ACC112 (cell line): ENCODE data around the gene ANKRD53.

Source experiments
- H2AFZ ChIP-seq: fragments of 200-600 bp; sonication (generic); one replicate; pipeline ENCODE4 v1.6.0; 2017; ENCODE audit warnings: antibody characterized with exemption, low read length; ENCODE audit not compliant: unreplicated experiment
- H3K27ac ChIP-seq: fragments of 200-600 bp; sonication (generic); 2 replicates; pipeline ENCODE4 v1.5.1; 2014; ENCODE audit warnings: low read depth, mild to moderate bottlenecking, antibody characterized with exemption, low read length, moderate library complexity
- H3K27me3 ChIP-seq: fragments of 200-600 bp; sonication (generic); 2 replicates; pipeline ENCODE4 v1.6.1; 2014; ENCODE audit warnings: mild to moderate bottlenecking, antibody characterized with exemption, low read length, moderate library complexity, mixed read lengths; ENCODE audit not compliant: insufficient read depth
- H3K36me3 ChIP-seq: fragments of 200-600 bp; sonication (generic); 2 replicates; pipeline ENCODE4 v1.6.1; 2016; ENCODE audit warnings: mild to moderate bottlenecking, antibody characterized with exemption, low read length, moderate library complexity, mixed read lengths; ENCODE audit not compliant: insufficient read depth
- H3K4me1 ChIP-seq: fragments of 200-600 bp; sonication (generic); one replicate; pipeline ENCODE4 v1.6.1; 2016; ENCODE audit warnings: low read length, mixed read lengths; ENCODE audit not compliant: insufficient read depth, unreplicated experiment, control insufficient read depth
- H3K4me3 ChIP-seq: fragments of 200-600 bp; sonication (generic); 2 replicates; pipeline ENCODE4 v1.5.1; 2014; ENCODE audit warnings: mild to moderate bottlenecking, low read depth, low read length
- H3K79me2 ChIP-seq: fragments of 200-600 bp; sonication (generic); one replicate; pipeline ENCODE4 v1.6.0; 2016; ENCODE audit warnings: low read length; ENCODE audit not compliant: control insufficient read depth, unreplicated experiment, insufficient read depth

ANKRD53 gene

DNA sequence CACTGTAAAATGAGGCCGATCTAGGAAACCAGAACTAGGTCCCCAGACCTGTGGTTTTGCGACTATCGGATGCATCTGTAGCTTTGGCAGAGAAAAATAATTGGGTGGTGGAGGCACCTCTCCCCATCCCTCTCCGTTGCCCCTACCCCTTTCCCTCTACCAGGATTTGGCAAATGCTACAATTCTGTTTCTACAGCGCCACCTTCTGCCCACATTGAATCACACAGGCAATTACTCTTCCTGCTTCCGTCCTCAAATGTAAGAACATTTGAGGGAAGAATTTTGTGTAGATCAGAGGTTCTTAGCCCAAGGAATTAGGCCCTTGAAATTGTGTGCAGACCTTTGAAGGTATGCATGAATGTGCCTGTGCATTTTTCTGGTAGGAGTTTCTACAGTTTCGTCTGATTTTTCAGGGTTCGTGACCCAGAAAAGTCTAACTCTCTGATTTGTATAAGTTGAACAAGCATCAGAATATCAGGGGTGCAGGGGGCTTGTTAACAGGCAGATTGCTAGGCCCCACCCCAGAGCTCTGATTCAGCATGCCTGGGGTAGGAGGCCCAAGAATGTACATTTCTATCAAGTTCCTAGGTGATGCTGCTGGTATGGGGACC is 31.5 kb upstream of the ANKRD53 start:
- peaks cover 19% of the 10 kb centered on the region for H3K4me1 ChIP-seq
- no peaks in the 10 kb centered on the region for H3K79me2 ChIP-seq
- H3K27me3 ChIP-seq, result no peaks in the 10 kb centered on the region
- no peaks in the 10 kb centered on the region for H3K36me3 ChIP-seq
- H3K27ac ChIP-seq, result no peak overlapping the region
- peak overlapping the region; percentile 76 for H3K4me3 ChIP-seq
- H2AFZ ChIP-seq, result no peak overlapping the region

DNA sequence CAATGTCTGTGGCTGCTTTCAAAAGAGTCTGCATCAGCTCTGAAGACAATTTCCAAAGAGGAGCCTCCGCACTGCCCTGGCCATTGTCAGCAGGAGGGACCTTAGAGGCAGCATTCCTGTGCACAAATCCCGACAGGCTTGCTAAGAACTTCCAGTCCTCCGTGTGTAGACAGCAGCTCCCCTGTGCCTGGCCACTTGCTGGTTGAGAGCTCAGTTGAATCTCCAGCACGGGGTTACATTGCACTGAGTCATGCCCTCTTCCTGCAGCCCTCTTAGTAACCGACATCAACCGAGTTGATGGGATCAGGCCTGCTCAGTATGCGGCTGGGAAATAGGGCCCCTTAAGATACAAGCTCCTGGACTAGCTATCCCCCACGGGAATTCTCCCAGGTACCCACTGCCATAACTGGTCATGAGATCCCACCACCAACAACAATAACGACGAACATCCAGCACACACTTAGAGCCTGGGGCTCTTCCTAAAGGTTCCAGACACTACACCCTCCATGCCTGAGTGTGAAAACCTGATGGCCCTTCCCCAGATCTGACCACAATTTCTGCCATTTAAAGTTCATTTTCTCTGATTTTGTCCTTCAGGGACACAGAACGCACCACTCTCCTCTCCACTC is 30.8 kb upstream of the ANKRD53 start:
- Histone ChIP-seq H3K27me3 (no peaks in the 10 kb centered on the region), H3K79me2 (no peaks in the 10 kb centered on the region), H3K36me3 (no peaks in the 10 kb centered on the region), H2AFZ (peak overlapping the region; percentile 84), H3K4me3 (peak overlapping the region; percentile 76), H3K27ac (peak overlapping the region; percentile 20; the same call in 1 of the 2 replicates), H3K4me1 (peaks cover 19% of the 10 kb centered on the region)

DNA sequence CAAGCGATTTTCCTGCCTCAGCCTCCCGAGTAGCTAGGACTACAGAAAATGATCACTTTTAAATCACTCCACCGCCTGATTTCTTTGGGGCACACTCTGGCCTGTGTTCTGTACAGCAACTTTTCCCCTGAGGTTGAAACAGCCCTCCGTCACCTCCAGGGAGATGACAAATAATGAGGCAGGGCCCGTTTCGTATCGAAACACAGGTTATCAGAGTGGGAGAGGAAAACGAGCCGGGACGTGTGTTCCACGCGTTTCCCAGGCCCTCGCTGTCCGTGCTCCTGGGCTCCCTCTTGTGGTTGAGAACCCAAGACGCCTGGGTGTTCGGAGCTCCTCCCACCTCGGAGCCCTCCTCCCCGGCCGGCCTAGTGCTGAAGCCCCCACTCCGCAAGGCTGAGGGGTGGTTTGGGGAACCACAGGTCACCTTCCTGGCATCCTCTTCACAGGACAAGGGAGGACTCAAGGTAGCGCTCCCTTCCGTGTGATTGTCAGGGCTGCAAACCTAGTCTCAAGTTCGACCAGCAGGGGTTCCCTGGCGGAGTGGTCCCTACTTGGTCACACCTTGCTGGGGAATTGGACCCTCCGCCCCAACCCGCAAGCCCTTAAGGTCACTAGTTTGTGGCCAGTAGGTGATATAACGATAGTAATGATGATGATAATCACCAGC is 30.0 kb upstream of the ANKRD53 start:
- peaks cover 19% of the 10 kb centered on the region for H3K4me1 ChIP-seq
- H3K27ac ChIP-seq, result peak overlapping the region; percentile 20; the same call in 1 of the 2 replicates
- no peaks in the 10 kb centered on the region for H3K36me3 ChIP-seq
- H3K4me3 ChIP-seq, result peak overlapping the region; percentile 76
- H3K79me2 ChIP-seq, result no peaks in the 10 kb centered on the region
- H2AFZ ChIP-seq, result peak overlapping the region; percentile 84
- no peaks in the 10 kb centered on the region for H3K27me3 ChIP-seq

DNA sequence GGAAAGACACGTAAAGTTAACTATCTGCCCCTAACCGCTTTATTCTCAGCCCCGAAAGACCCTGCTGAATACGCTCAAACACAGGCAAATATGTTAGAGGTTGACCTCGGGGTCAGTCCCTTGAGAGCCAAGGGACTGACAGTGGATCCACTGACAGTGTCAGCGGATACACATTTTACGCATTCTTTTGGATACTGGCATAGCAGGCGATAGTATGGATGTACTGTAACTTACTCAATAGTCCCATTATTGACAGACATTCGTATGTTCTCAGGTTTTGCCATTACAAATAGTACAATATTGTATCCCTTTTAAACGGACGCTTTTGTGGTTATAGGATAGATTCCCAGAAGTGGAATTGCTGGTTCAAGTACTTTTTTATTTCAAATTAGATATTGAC is 29.3 kb upstream of the ANKRD53 start:
- Histone ChIP-seq H3K4me1 (peaks cover 19% of the 10 kb centered on the region), H2AFZ (no peak overlapping the region), H3K36me3 (no peaks in the 10 kb centered on the region), H3K79me2 (no peaks in the 10 kb centered on the region), H3K4me3 (no peak overlapping the region), H3K27me3 (peaks cover 1% of the 10 kb centered on the region; the same call in 1 of the 2 replicates), H3K27ac (no peak overlapping the region)

DNA sequence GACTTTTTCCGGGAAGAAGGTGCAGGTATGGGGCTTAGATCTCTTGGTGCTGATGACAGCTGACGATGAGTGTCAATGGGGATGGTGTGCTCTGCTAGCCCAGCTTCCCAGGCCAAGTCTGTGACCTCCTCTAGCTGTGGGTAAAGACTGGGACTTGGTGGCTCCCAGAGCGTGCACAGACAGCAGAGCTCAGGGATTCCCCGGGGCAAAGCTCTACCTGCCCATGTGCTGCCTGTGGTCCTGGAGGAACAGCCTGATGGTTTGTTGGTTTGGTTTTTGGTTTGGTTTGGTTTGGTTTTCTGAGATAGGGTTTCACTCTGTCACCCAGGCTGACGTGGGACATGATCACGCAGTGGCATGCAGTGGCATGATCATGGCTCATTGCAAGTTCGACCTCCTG is 23.5 kb upstream of the ANKRD53 start:
- Histone ChIP-seq H2AFZ (no peak overlapping the region), H3K4me3 (no peak overlapping the region), H3K36me3 (no peaks in the 10 kb centered on the region), H3K27ac (no peak overlapping the region), H3K27me3 (peaks cover 7% of the 10 kb centered on the region), H3K79me2 (no peaks in the 10 kb centered on the region), H3K4me1 (no peaks in the 10 kb centered on the region)

DNA sequence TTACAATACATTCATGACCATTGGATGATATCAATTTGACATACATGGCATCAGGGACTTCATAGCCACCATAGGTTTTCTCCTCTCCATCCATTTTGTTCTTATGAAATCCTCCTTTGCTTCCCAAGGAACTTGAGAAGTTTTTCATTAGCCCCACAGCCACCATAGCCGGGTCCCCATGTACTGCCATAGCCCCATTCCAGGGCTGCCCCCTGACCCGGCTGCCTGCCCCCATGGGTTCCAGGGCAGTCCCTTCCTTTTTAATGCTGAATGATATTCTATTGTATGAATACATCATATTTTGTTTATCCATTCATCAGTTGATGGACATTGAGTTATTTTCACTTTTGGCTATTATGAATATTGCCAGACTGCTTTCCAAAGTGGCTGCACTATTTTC is 22.3 kb upstream of the ANKRD53 start:
- Histone ChIP-seq H3K4me3 (no peak overlapping the region), H3K36me3 (no peaks in the 10 kb centered on the region), H3K27me3 (peaks cover 7% of the 10 kb centered on the region), H2AFZ (no peak overlapping the region), H3K27ac (no peak overlapping the region), H3K79me2 (no peaks in the 10 kb centered on the region), H3K4me1 (no peaks in the 10 kb centered on the region)

DNA sequence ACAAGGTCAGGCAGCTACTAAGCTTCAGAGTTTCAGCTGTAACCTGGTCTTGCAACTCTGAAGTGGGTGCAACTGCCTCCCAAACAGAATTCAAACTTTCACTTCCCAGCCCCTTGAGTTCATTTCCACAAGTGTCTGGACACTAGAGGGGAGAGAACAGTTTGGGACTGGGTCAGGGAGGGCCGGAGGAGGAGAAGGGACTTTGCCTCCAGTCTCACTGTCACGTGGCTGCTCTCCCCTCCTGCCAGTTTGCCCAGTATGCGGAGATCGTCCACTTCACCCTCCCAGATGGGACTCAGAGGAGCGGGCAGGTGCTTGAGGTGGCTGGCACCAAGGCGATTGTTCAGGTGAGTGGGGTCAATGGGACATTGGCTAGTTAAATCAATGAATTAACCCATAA is 20.6 kb upstream of the ANKRD53 start:
- no peak overlapping the region for H2AFZ ChIP-seq
- H3K4me3 ChIP-seq, result no peak overlapping the region
- peaks cover 7% of the 10 kb centered on the region for H3K27me3 ChIP-seq
- H3K27ac ChIP-seq, result no peak overlapping the region
- H3K36me3 ChIP-seq, result no peaks in the 10 kb centered on the region
- H3K4me1 ChIP-seq, result no peaks in the 10 kb centered on the region
- H3K79me2 ChIP-seq, result no peaks in the 10 kb centered on the region

DNA sequence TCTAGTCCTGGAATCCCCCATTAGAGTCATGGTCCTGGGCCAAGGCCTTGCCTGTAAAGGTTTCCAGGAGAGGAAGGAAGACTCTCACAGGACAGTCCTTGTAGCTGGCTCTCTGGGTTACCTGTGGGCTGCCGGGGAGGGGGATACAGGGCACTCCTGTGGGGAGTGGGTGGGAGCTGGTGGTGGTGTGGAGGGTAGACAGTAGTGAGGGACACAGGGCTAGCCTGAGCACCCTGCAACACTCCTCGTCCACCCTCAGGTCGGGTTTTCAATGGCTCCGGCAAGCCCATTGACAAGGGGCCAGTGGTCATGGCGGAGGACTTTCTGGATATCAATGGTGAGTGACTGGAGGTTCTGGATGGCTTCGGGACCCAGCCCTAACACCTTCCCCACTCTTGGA is 19.7 kb upstream of the ANKRD53 start:
- no peak overlapping the region for H3K4me3 ChIP-seq
- no peaks in the 10 kb centered on the region for H3K36me3 ChIP-seq
- no peaks in the 10 kb centered on the region for H3K4me1 ChIP-seq
- no peak overlapping the region for H3K27ac ChIP-seq
- peaks cover 7% of the 10 kb centered on the region for H3K27me3 ChIP-seq
- H2AFZ ChIP-seq, result no peak overlapping the region
- no peaks in the 10 kb centered on the region for H3K79me2 ChIP-seq

DNA sequence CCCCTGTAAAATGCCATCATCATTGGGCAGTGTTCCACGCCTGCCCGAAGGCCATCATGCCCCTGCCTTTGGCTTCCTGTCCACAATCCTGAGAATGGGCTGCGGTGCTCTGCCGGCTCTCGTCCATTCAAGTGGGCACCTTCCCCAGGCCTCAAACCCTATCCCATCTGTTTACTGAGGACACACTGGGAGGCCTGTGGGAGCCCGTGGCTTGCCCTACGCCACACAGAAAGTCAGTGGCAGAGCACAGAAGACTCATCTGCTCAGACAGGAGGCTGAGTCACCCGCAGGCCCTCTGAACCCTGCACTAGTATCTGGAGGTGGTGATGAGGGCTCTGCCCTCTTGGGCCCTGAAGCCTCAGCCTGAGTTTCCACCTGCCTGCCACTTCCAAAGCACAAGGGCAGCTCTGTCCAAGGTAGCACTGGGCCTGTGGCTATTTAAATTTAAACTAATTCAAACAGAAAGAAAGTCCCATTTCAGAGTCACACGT is 19.1 kb upstream of the ANKRD53 start:
- Histone ChIP-seq H3K27me3 (peaks cover 6% of the 10 kb centered on the region), H3K27ac (no peak overlapping the region), H3K36me3 (no peaks in the 10 kb centered on the region), H3K4me3 (no peak overlapping the region), H2AFZ (no peak overlapping the region), H3K79me2 (no peaks in the 10 kb centered on the region), H3K4me1 (no peaks in the 10 kb centered on the region)

DNA sequence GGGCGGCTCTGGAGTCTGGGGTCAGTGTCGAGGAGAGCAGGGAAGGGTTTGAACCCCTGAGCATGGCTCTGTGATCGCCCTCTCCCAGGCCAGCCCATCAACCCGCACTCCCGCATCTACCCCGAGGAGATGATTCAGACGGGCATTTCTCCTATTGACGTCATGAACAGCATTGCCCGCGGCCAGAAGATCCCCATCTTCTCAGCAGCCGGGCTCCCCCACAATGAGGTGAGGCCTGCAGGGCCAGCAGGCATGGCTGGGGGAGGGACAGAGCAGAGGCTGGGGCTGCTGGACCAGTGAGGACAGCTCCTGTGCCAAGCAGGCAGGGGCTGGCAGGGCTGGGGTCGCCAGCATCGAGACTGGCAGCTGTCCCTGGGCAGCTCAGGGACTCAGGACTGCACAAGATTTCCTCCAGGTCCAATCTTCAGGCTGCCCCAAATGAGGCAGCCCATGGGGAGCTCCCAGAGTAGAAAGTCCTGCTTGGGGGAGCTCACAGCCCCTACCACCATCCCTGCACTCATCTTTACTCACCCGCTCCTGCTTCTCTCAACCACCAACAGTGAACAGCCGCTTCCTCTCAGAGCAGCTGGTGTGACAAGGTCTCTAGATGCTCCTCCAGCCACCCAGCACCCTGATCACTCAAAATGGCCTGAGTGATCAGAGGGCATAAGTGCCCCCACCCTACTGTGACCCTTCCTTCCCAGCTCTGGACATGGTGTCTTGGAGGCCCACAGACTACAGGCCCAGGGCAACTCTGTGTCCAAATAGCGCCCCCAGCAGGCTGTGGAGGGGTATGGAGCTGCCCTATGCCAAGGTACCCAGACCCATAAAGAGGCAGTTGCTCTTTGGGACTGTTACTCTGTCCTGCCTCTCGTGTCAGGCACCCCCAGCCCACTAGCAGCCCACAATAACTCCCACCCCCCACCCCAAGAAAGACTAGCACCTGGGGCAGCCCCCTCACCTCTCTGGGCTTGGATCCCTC is 18.3 kb upstream of the ANKRD53 start:
- 0 out of 2 replicates have a peak, but pooled peaks cover 5% of the 10 kb centered on the region for H3K27me3 ChIP-seq
- peaks cover 3% of the 10 kb centered on the region for H3K4me1 ChIP-seq
- no peak overlapping the region for H2AFZ ChIP-seq
- no peak overlapping the region for H3K27ac ChIP-seq
- H3K4me3 ChIP-seq, result no peak overlapping the region
- H3K79me2 ChIP-seq, result no peaks in the 10 kb centered on the region
- H3K36me3 ChIP-seq, result no peaks in the 10 kb centered on the region
